MCF 10A (cell line): Measurements from ENCODE around the gene AP2A1. TPM values are rescaled to one million over a fixed set of nuclear protein-coding genes. Genes with fewer than 3 reads are reported as not detected.

Source experiments
- BruUV-seq: library from RNA; stranded (reverse); fragments of 400-500 nt; replicated peaks from 2 replicates; lab custom pipeline; 2021; lab: Mats Ljungman, UMichigan
- CTCF ChIA-PET: fragments of 300-600 bp; sonication (Branson Sonifier 250); formaldehyde crosslinking; extraction: SDS; loops from one replicate; lab custom pipeline; 2021; ENCODE audit warnings: antibody characterized with exemption, inconsistent platforms; lab: Yijun Ruan, JAX
- POLR2A ChIA-PET: fragments of 300-600, 350-650 bp; sonication (Branson Sonifier 250); formaldehyde crosslinking; extraction: SDS; loops from one replicate; lab custom pipeline; 2020; ENCODE audit warnings: antibody characterized with exemption, inconsistent platforms; lab: Yijun Ruan, JAX
- DNase-seq: peaks from one replicate; pipeline ENCODE4 v3.0.0-alpha.2; 2018; ENCODE audit not compliant: unreplicated experiment
- H3K27ac Mint-ChIP-seq: one replicate; pipeline ENCODE4 v1.8.0; 2022; ENCODE audit warnings: mild to moderate bottlenecking, low read depth, mixed read lengths; ENCODE audit not compliant: unreplicated experiment
- H3K27me3 Mint-ChIP-seq: one replicate; pipeline ENCODE4 v1.8.0; 2022; ENCODE audit warnings: mixed read lengths; ENCODE audit not compliant: insufficient read depth, unreplicated experiment
- H3K36me3 Mint-ChIP-seq: one replicate; pipeline ENCODE4 v1.8.0; 2022; ENCODE audit warnings: mild to moderate bottlenecking, moderate library complexity, mixed read lengths; ENCODE audit not compliant: insufficient read depth, unreplicated experiment
- H3K4me1 Mint-ChIP-seq: one replicate; pipeline ENCODE4 v1.8.0; 2022; ENCODE audit warnings: mixed read lengths; ENCODE audit not compliant: insufficient read depth, unreplicated experiment
- H3K4me3 Mint-ChIP-seq: one replicate; pipeline ENCODE4 v1.8.0; 2022; ENCODE audit warnings: mild to moderate bottlenecking, moderate library complexity, mixed read lengths; ENCODE audit not compliant: unreplicated experiment
- H3K9me3 Mint-ChIP-seq: one replicate; pipeline ENCODE4 v1.8.0; 2022; ENCODE audit warnings: mixed read lengths; ENCODE audit not compliant: unreplicated experiment
- intact Hi-C: fragments of 100-400 bp; cut with micrococcal nuclease; formaldehyde crosslinking; loops from 2 replicates; pipeline ENCODE4 v1.14.1; 2022
- total RNA-seq: library from RNA; stranded (reverse); gene quantifications from 2 replicates; pipeline ENCODE4 v1.2.3, GENCODE V29; 2022
- TF ChIP-seq, protein P1 (sequence below): fragments of 200-600 bp; IDR thresholded peaks from one replicate; pipeline ENCODE4 v1.8.0; 2022; ENCODE audit warnings: antibody characterized with exemption, mild to moderate bottlenecking; ENCODE audit not compliant: unreplicated experiment

The AP2A1 gene
- total RNA-seq, 1 experiment from 2014 or later = 70.5 TPM

GRCh38 chr19:49755956-49756355 lies 10.8 kb upstream of the AP2A1 start:
- DNase-seq = no peak
- Mint-ChIP-seq H3K4me3 (no peak overlapping the region), H3K9me3 (no peaks in the 10 kb centered on the region), H3K27me3 (no peaks in the 10 kb centered on the region), H3K36me3 (peaks cover 6% of the 10 kb centered on the region), H3K27ac (no peak overlapping the region), H3K4me1 (no peaks in the 10 kb centered on the region)
- intact Hi-C loops = no loop called here
- CTCF ChIA-PET = interaction anchor here (0.7 to 1.1 kb wide), 2 partner anchors 13 to 45 kb away, joined by 3 read pairs; no protein-coding TSS in a partner anchor
- no TSS peak for BruUV-seq
- POLR2A ChIA-PET = interaction anchor here (0.7 to 1.4 kb wide), 3 partner anchors 10 to 120 kb away, joined by 3 to 5 read pairs (median 3); partner anchors contain the start of gene AP2A1
- TF ChIP-seq, protein P1, sequence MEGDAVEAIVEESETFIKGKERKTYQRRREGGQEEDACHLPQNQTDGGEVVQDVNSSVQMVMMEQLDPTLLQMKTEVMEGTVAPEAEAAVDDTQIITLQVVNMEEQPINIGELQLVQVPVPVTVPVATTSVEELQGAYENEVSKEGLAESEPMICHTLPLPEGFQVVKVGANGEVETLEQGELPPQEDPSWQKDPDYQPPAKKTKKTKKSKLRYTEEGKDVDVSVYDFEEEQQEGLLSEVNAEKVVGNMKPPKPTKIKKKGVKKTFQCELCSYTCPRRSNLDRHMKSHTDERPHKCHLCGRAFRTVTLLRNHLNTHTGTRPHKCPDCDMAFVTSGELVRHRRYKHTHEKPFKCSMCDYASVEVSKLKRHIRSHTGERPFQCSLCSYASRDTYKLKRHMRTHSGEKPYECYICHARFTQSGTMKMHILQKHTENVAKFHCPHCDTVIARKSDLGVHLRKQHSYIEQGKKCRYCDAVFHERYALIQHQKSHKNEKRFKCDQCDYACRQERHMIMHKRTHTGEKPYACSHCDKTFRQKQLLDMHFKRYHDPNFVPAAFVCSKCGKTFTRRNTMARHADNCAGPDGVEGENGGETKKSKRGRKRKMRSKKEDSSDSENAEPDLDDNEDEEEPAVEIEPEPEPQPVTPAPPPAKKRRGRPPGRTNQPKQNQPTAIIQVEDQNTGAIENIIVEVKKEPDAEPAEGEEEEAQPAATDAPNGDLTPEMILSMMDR = no peak

- ChIA-PET CTCF (interaction anchor here (0.6 kb wide), 1 partner anchor 191 kb away, joined by 4 read pairs; no protein-coding TSS in a partner anchor), POLR2A (interaction anchor here (0.6 kb wide), 1 partner anchor 14 kb away, joined by 3 read pairs; no protein-coding TSS in a partner anchor)
- H3K27ac Mint-ChIP-seq = no peak overlapping the region
- no peaks in the 10 kb centered on the region for H3K9me3 Mint-ChIP-seq
- DNase-seq = no peak
- TF ChIP-seq, protein P1 = no peak
- BruUV-seq = no TSS peak
- no peak overlapping the region for H3K4me3 Mint-ChIP-seq
- no peaks in the 10 kb centered on the region for H3K4me1 Mint-ChIP-seq
- H3K36me3 Mint-ChIP-seq = peaks cover 7% of the 10 kb centered on the region
- H3K27me3 Mint-ChIP-seq = no peaks in the 10 kb centered on the region
- intact Hi-C loops = no loop called here
Measured at GRCh38 chr19:49758292-49758691, 8.5 kb upstream of the AP2A1 start.

GRCh38 chr19:49761249-49761624 lies 5.6 kb upstream of the AP2A1 start:
- no TSS peak for BruUV-seq
- ChIA-PET CTCF (interaction anchor here (0.6 kb wide), 2 partner anchors 11 to 591 kb away, joined by 3 read pairs; no protein-coding TSS in a partner anchor), POLR2A (no interaction called here)
- DNase-seq = no peak
- Mint-ChIP-seq H3K36me3 (peaks cover 7% of the 10 kb centered on the region), H3K4me1 (peaks cover 5% of the 10 kb centered on the region), H3K4me3 (no peak overlapping the region), H3K9me3 (no peaks in the 10 kb centered on the region), H3K27ac (no peak overlapping the region), H3K27me3 (no peaks in the 10 kb centered on the region)
- TF ChIP-seq, protein P1 = no peak
- intact Hi-C loops = no loop called here

- DNase-seq = no peak
- TF ChIP-seq, protein P1 = no peak
- ChIA-PET POLR2A (no interaction called here), CTCF (interaction anchor here (0.6 kb wide), 2 partner anchors 10 to 590 kb away, joined by 3 read pairs; no protein-coding TSS in a partner anchor)
- no peaks in the 10 kb centered on the region for H3K9me3 Mint-ChIP-seq
- H3K36me3 Mint-ChIP-seq = peaks cover 7% of the 10 kb centered on the region
- peak overlapping the region; percentile 87 for H3K27ac Mint-ChIP-seq
- H3K27me3 Mint-ChIP-seq = no peaks in the 10 kb centered on the region
- no peak overlapping the region for H3K4me3 Mint-ChIP-seq
- no TSS peak for BruUV-seq
- H3K4me1 Mint-ChIP-seq = peaks cover 6% of the 10 kb centered on the region
- intact Hi-C loops = no loop called here
Measured at GRCh38 chr19:49761625-49762311, 5.0 kb upstream of the AP2A1 start.
